ENCODE measurements around the gene LIPT1.
"Not testable (repeated sequence)": the region's sequence is repeated elsewhere in the genome, so short reads cannot be mapped to it uniquely, and the experiment has no call there.

LIPT1 gene

DNA sequence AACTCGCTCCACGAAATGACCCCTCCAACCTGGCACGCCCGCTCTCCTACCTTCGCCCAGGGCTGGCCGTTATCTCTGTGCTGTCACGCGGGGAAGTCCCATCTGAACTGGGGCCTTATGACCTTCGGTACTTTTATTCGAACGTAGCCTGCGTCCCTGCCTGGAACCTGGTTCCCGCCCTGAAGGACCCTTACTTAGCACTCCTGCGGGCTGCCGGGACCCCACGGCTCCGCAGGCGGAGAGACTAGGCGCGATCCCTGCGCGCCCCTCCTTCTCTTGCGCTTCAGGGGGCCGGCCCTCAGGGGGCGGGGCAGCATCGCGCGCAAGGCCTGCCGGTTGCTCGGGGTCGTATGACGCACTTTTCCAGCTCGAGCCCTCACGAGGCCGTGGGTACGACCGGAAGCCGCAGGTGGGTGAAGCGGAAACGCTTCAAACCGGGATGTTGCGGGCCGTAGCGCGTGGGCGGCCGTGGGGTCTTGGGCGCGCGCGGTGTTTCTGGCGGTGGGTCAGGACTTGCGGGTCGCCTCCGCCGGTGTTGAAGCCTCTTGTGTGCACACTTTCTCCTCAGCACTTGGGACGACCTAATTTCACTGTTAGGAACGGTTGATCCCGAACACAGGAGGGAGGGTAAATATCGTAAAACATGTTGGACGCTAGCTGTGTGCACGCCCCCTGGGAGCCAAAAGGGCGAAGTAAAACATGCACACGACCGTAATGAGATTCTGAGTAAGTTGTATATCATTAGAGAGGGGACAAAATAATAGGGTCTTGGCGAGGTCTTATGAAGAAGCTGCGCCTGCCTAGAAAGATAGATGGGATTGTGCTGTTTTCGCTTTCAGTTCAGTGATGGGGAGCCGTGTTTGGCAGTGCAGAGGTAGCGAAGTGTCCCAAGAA is at the start of gene LIPT1, which contains the start of gene TSGA10:
Gene LIPT1 (plus strand): TSS at position 325 of the 894 bp plus-strand sequence. CDS start 6,991 bp downstream, outside the sequence.
Gene TSGA10 (minus strand): TSS at position 300 of the 894 bp plus-strand sequence. CDS start 45,503 bp downstream, outside the sequence.
- DNase-seq = peak; percentile 83

DNA sequence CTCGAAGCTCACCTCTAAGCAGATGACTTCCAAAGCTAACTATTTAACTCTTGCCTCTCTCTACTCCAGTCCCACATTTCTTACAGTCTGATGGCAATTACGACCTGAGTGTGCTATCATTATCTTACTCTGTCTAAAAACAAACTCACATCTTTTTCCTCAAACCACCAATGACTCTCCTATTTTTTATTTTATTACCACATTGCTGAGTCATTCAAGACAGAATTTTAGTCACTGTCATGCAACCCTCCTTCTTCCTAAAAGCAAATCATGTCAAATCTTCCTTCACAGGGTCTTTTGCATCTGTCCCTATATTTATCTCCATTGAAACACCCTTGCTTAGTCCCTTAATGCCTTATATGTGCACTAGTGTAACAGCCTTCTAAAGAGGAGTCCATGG is 47.9 kb upstream of the LIPT1 start:
- DNase-seq = no peak

DNA sequence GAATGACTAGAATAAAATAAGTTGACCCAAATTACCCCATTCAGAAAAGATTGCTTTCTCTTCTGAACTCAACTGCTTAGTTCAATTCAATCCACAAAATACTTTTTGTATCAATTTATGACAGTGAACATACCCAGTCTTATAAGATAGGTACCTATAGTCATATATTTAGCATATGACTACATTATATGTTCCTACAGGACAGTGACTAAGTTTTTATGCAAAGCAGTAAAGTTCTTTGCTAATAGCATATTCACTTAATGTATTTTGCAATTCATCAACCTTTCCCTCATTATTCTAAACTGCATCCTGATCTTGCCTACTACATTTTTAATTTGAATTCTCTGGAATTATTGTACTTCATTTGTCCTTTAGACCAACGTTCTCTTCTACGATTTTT is 43.5 kb upstream of the LIPT1 start:
- no peak for DNase-seq

DNA sequence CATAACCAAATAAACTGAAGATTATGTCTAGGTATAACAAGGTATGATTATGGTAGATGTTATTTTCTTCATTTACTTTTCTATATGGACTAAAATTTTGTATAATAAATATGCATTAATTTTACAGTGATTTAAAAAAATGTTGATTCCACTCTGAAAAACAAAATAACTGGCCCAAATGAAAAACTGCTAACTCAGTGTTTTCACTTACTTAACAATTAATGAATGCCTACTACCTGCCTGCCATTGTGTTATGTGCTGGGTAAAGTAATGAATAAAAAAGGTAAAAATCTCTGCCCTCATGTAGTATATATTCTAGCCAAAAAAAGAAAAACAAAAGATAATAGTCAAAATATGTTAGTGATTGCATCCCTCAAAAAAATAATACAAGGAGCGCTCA is 42.8 kb upstream of the LIPT1 start:
- DNase-seq = no peak

DNA sequence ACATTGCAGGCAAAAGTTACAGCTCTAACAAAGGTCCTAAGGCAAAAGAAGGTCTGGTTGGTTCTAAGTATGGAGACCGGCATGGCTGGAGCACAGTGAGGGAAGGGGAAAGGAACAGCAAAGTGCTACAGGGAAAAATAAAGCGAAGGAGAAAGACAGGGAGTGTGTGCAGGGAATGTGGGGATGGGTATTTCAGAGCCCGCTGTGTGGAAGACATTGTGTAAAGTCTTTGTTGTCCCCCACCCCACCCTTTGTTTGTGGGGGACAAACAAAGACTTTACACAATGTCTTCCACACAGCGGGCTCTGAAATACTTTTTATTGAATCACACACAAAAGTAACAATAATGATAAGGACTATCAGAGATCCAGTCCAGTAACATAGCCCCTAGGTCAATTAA is 42.1 kb upstream of the LIPT1 start:
- no peak for DNase-seq

DNA sequence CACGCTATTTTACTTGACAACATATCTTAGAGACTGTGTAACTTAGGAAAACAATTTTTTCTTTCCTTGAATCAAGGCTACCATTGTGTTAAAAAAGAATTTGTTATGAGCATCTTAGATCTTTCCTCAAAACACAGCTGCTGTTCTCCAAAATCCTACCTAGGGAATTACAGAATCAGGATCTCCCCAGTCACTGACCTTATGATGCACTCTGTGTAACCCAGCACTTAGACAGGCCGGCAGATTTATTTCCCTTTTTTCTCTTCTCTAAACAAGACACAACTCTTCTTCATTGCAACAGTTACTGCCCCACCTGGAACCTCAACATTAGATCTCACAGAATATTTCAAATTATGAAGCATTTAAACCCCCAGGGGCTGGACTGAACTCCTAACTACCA is 26.8 kb upstream of the LIPT1 start:
- DNase-seq = no peak

DNA sequence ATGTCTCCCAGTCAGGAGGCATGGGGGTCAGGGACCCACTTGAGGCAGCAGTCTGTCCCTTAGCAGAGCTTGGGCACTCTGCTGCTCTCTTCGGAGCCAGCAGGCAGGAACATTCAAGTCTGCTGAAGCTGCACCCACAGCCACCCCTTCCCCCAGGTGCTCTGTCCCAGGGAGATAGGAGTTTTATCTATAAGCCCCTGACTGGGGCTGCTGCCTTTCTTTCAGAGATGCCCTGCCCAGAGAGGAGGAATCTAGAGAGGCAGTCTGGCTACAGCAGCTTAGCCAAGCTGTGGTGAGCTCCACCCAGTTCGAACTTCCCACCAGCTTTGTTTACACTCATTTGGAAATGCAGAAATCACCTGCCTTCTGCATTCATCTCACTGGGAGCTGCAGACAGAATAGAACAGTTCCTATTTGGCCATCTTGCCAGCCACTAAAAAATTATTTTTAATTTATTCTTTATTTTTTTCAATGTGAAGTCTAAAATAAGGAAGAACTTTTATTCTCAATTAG is 19.7 kb upstream of the LIPT1 start:
- DNase-seq = not testable (repeated sequence)

DNA sequence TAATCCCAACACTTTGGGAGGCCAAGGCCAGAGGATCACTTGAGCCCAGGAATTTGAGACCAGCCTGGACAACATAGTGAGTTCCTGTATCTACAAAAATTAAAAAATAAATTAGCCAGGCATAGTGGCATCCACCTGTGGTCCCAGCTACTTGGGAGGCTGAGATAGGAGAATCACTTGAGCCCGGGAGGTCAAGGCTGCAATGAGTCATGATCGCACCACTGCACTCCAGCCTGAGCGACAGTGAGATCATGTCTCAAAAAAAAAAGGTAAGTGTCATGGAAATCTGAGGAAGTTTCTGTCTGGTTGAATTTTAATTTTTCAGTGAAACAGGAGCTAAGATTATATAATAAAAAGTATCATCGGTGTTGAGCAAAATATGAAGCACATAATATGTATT is 15.8 kb upstream of the LIPT1 start:
- DNase-seq = no peak

DNA sequence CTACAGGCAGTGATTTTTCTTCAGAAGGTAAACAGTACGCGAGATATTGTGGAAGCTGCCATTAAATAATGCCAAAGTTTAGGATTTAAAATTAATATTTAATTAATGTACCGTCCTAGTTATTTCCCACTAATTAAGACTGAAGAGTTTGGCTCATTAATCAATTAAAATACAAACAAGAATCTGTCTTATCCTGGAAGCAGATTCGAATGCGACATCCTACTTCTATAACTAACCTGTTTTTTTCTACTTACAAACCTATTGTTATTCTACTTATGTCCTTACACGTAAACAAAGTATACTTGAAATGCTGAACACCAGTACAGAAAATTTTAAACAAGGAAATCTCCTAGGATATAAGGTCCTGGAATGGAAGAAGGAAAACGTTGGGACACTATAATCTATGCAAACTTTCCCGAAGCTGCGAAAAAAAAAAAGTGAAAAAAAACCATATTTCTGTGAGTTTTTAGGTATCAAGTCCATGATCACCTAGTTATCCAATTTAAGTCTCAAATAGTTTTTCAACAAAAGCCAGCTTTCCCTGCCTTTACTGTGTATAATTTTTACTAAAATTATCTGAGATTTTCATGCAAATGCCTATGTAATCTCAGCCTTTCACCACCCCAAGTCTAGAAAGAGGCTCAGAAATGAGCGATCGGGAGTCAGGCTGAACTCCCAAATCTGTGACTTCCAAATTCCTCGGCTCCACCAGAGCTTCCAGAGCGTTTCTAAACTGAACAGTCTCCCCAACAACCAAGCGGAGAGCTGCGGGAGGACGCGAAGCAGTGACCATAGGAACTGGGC is 14.5 kb upstream of the LIPT1 start:
- peak; percentile 7 for DNase-seq

DNA sequence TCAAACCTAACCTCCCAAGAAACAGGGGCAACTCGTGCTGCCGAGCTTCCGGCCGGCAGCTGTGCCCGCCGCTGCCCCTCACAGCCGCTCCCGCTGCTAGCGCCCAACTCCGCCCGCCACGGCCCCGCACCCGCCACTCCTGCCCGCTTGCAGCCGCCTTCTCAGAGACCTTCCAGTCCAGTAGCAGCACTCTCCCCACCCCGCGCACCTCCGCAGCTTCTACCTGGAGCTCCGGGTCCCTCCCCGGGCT is 14.0 kb upstream of the LIPT1 start:
- DNase-seq = no peak

DNA sequence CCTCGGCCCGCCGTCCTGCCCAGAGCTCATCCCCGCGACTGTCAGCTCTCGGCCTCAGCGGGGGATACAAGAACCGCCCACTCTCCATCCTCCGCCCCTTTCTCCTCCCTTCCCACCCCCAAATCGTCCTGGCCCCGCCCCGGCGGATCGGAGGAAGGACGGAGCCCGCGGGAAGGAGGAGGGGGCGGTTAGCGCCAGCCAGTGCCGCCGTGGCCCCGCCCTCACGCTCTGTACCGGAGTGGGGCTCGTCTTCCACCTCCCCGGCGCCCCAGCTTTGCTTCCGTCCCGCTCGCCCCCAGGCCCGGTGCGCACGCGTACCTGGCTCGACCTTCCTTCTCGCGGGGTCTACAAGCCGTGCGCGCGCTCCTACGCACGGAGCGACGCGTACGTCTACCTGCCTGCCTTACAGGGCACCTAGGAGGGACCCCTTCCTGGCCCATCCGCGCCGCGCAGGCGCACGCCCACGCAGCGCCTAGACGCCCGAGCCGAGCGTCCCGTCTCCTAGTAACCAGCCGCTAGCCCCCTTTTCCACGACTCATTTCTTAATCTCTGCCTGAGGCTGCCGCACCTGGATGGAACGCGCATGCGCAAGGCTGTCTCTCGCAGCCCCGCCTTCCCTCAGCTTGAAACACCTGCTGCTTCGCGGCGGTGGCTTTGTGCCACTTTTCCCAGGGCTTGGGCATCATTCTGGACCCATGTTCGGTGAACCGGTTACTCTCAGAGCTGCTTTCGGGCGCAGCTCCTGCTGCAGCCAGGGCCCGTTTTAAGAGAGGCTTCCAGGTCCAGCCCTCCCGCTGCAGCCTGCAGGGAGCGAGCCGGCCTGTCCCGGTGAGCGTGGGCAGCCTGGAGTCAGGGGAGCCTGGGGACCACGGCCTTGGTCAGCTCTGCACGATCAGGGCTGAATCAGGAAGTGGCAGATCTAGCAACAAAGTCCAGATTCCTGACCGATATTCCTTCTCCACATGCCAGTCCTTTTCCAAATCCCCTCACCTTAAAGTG is 13.4 kb upstream of the LIPT1 start, which contains the start of gene C2orf15:
Gene C2orf15 (plus strand): TSS at position 598 of the 999 bp plus-strand sequence. CDS start 8,852 bp downstream, outside the sequence.
- peak; percentile 78 for DNase-seq

DNA sequence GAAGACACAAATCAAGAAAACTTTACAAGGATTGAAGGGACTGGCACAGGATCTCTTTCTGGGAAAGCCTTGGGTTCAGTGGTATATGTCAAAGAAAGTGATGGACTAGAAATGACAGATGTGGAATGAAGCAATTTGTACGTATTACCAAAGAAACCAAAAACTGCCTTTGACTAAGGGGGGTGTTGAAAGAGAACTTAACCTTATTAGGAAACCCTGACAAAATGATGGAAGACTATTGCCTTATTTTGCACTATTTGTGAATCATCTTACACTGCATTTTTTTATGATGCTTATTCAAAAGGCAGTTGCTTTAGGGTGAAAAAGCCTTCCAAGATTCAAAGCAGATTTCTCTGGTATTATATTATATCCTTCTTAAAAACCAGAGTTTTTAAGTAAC is 4.1 kb upstream of the LIPT1 start:
- peak; percentile 24 for DNase-seq

DNA sequence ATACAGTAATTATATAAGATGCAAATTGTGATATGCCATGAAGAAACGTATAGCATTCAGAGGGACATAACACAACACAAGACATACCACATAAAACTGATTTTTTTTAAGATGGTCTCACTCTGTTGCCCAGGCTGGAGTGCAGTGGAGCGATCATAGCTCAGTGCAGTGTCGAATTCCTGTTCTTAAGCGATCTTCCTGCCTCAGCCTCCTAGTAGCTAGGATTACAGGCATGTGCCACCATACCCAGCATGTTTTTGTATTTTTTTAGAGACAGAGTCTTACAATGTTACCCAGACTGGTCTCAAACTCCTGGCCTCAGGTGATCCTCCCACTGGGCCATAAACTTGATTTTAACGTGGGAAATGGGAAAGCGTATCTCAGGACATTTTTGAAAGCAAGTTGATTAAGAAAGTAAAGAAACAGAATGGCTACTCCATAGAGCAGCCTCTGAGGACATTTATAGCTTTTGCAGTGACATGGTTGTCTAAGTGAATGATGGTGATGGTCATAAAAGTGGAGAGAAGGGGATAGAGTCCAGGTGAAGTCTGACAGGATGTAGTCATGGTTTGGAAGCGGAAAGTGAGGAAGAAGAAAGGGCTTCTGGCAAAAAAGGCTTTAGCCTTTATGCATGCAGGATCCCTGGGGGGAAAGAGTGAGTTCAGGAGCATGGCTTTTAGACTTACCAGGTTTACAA is 2.4 kb upstream of the LIPT1 start:
- no peak for DNase-seq

DNA sequence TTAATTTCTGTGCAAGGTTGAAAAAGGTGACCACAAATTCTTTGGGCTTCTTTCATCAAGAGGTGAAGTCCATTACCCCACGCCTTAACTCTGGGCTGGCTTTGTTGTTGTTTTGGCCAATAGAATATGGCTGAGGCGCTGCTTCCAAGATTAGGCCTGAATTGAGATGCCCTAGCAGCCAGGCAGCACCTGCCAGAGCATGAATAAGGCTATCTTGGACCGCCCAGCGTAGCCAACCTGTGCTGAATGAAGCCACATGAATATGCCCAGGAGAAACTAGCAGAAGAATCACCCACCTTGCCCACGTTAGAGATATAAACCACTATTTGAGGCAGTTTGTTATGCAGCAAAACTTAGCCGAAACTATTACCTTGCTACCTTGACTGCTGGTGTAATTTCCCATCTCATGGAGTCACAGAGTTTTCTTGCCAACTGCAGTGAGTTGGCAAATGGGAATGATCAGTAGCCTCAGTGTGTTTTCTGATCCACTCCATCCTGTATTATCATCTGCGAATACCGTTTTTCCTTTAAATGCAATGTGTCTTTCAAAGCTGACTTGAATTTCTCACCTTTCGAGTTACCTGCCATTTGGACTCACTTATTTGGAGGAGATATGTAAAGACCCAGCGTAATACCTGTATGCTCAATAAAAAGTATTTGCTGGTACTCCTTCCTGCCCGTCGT is 704 bp upstream of the LIPT1 start:
- DNase-seq = no peak

DNA sequence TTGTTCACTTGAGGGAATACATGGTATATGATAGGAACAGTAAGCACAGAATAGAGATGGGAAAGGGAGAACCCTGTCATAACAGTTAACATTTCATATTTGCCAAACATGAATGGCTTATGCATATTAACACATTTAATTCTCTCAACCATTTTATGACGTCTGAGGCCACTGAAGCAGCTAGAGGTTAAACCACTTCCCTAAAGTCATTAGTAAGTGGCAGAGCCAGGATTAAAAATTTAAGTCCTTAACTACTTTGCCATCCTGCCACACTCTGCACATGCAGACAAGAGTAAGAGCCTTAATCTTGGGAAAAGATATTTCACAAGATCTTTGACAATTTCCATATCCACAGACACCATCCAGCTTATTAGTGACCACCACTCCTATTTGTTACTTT is 2.1 kb downstream of the LIPT1 start:
- no peak for DNase-seq

DNA sequence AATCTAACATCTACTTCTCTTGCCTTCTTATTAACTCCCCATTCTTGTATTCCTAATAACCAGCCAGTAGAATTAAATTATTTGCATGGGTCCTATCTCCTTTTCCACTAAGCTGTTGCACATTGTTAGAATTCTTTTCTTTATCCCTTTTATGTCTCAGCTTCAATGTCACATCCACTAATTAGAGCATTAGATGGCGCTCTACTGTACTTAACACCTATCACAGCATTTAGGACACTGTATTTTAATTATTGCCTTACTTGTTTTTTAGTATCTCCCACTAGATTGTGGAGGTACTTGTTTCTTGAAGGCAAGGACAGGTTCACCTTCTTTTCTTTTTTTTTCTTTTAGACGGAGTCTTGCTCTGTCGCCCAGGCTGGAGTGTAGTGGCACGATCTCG is 3.8 kb downstream of the LIPT1 start:
- DNase-seq = no peak

DNA sequence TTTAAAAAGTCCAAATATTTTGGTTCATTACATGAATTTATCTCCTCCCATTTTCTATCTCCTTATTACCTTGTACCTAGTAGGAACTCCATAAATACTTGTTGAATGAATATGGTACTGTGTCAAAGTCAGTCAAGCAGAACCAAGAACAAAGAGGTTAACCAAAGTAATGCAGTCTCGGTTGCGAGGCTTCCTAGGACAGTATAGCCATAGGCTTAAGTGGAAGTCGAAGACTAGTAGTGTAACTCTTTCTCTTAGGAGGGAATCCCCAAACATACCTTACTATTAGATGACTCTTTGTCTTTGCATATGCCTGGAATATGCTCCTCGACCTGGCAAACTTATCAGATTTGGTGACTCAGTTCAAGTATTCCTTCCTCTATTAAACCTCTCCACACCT is 4.8 kb downstream of the LIPT1 start:
- DNase-seq = no peak

DNA sequence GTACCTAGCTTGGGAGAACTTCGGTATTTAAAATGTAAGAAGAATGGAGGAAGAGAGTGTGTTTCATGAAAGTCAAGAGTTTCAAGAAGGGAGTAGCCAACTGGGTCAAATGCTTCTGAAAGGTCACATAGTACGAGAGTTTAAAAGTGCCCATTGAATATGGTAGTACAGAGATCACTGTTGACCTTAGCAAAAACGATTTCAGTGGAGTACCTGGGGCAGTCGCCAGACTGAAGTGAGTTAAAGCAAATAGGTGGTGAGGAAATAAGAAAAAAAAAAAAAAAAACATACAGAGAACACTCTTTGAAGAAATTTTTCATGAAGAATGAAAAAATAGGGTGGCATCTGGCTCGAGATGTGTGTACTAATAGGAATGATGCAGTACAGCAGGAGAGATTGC is 11.5 kb downstream of the LIPT1 start:
- no peak for DNase-seq

DNA sequence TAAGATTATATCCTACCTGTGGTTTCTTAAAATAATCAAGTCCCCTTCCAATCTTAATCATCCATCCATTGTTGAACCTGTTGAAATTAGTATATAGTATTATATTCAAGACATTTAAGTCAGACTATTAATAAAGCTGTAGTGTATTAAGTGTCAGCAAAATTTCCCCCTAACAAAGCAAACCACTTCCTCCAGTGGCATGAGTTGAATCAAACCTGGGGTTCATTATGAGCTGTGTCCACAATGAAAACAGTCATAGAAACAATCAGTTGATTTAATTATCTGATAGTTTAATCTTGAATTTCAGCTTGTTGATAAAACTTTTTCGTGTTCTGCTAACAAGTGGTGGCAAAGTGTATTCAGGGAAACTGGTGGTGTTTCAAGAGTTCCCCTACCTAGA is 14.8 kb downstream of the LIPT1 start:
- DNase-seq = no peak

DNA sequence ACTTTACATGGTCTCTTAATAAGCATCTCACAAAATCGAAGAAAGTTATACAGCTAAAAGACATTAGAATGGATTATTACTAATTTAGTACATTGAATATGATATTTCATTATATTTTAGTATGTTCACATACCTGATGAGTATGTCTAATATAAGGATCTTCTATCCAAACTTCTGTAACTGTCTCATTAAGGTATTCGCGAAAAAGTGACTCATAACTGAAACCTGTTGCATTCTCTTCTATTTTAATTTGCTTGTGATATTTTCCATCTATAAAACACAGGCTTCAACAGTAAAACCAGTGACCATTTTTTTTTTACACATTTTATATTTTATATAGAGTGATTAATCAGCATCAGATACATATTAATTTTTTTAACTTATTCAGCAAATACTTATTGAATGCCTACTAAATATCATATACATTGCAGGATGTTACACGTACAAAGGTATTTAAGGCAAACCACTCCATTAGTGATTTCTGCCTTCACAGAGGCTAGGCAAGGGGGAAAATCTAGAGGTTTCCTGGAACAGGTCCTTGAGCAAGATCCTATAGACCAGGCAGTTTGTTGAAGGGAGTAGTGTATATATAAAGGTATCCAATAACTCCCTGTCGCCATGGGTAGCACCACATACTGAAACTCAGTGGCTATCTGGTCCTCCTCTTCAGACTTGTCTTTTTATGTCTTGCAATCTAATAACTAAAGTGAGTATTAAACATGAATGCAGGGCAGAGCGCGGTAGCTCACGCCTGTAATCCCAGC is 16.8 kb downstream of the LIPT1 start:
- DNase-seq = no peak

All from fibroblast of skin of right quadriceps (primary cell).